ENCODE data around the gene CRACR2B.

DNA sequence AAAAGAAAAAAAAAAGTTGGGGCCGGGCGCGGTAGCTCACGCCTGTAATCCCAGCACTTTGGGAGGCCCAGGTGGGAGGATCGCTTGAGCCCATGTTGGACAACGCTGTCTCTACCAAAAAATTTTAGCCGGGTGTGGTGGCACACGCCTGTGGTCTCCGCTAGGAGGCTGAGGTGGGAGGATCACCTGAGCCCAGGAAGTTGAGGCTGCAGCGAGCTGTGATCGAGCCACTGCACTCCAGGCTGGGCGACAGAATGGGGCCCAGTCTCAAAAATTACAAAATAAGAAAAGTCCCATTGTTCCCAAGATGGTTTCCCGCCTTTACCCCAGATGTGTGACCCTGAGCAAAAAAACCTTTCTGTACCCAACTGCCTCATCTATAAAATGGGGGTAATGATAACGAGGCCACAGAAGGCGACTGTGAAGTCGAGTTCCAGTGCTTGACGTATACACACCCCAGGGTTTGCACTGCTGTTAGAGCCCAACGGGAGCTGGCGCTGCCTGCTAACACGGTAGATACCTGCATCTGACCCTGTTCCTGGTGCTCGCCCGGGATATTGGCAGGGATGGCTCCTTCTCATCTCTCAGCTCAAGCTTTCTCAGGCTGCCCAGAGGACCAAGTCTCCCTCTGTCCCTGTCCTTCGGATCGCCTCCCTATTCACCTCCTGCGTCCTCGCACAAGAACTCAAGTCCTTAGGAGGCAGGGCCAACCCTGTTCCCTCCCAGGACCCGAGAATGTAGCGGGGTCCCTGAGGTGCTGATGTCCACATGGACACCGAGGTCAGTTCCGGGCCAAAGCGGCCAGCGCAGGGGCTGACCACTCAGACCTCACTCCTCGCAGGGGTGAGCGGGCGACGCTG lies 19.1 kb upstream of the CRACR2B start:
- TF ChIP-seq, protein P1, sequence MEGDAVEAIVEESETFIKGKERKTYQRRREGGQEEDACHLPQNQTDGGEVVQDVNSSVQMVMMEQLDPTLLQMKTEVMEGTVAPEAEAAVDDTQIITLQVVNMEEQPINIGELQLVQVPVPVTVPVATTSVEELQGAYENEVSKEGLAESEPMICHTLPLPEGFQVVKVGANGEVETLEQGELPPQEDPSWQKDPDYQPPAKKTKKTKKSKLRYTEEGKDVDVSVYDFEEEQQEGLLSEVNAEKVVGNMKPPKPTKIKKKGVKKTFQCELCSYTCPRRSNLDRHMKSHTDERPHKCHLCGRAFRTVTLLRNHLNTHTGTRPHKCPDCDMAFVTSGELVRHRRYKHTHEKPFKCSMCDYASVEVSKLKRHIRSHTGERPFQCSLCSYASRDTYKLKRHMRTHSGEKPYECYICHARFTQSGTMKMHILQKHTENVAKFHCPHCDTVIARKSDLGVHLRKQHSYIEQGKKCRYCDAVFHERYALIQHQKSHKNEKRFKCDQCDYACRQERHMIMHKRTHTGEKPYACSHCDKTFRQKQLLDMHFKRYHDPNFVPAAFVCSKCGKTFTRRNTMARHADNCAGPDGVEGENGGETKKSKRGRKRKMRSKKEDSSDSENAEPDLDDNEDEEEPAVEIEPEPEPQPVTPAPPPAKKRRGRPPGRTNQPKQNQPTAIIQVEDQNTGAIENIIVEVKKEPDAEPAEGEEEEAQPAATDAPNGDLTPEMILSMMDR (IDR thresholded peaks at IDR 0.05 in 4 of 5, conservative IDR thresholded peaks at IDR 0.05 in 1 of 5), result no peak
- no peak for TF ChIP-seq POLR2A (IDR thresholded peaks at IDR 0.05)
